GM23338 (cell line): Measurements from ENCODE around the gene R3HDM2.

ENCODE experiments used
- CREB1 ChIP-seq: fragments of 250-450 bp; sonication (Bioruptor Pico); IDR thresholded peaks from 2 replicates; pipeline ENCODE4 v1.5.0; 2020; ENCODE audit warnings: low read depth, mild to moderate bottlenecking, moderate library complexity
- CTCF ChIP-seq, 2 experiments: fragments of 200-600 bp in 1 of 2; sonication (generic) in 1 of 2; conservative IDR thresholded peaks; 2 replicates each; pipeline versions ENCODE4 v1.5.1 to v1.6.1; 2016 to 2017; ENCODE audit warnings: antibody characterized with exemption in 2 of 2, low read depth in 2 of 2, mild to moderate bottlenecking in 2 of 2, moderate library complexity in 1 of 2
- ETS1 ChIP-seq: IDR thresholded peaks from 2 replicates; pipeline ENCODE4 v1.6.1; 2016; ENCODE audit warnings: antibody characterized with exemption
- EZH2 ChIP-seq: fragments of 200-600 bp; sonication (generic); IDR thresholded peaks from one replicate; pipeline ENCODE4 v1.8.0; 2017; ENCODE audit warnings: antibody characterized with exemption, mild to moderate bottlenecking, low read depth; ENCODE audit not compliant: unreplicated experiment
- EZH2phosphoT487 ChIP-seq: fragments of 200-600 bp; sonication (generic); IDR thresholded peaks from one replicate; pipeline ENCODE4 v1.8.1; 2018; ENCODE audit warnings: antibody characterized with exemption; ENCODE audit not compliant: unreplicated experiment
- JUNB ChIP-seq: IDR thresholded peaks from one replicate; pipeline ENCODE4 v1.6.1; 2016; ENCODE audit warnings: antibody characterized with exemption; ENCODE audit not compliant: unreplicated experiment
- NANOG ChIP-seq: IDR thresholded peaks from 2 replicates; pipeline ENCODE4 v1.6.1; 2016; ENCODE audit warnings: antibody characterized with exemption, borderline replicate concordance
- POLR2AphosphoS5 ChIP-seq: IDR thresholded peaks from 2 replicates; pipeline ENCODE4 v1.6.1; 2016; ENCODE audit warnings: antibody characterized with exemption, low read depth
- REST ChIP-seq: IDR thresholded peaks from one replicate; pipeline ENCODE4 v1.6.1; 2018; ENCODE audit warnings: antibody characterized with exemption; ENCODE audit not compliant: unreplicated experiment
- STAT1 ChIP-seq: IDR thresholded peaks from one replicate; pipeline ENCODE4 v1.6.1; 2016; ENCODE audit warnings: antibody characterized with exemption; ENCODE audit not compliant: unreplicated experiment
- ZNF114 ChIP-seq: fragments of 250-450 bp; sonication (Bioruptor Pico); IDR thresholded peaks from 2 replicates; pipeline ENCODE4 v1.5.0; 2020; ENCODE audit warnings: mild to moderate bottlenecking, moderate library complexity
- ZNF331 ChIP-seq: fragments of 250-450 bp; sonication (Bioruptor Pico); IDR thresholded peaks from 2 replicates; pipeline ENCODE4 v1.5.0; 2020; ENCODE audit warnings: low read depth, mild to moderate bottlenecking, moderate library complexity

GRCh38 chr12:57433370-57433769, 2.5 kb upstream of the R3HDM2 start:
- TF ChIP-seq CTCF (conservative IDR thresholded peaks at IDR 0.05; ENCODE audit: low read depth in 2 of 2) (no peak), EZH2phosphoT487 (no peak), EZH2 (no peak), POLR2AphosphoS5 (no peak), ZNF331 (CRISPR knock-in tag) (no peak), REST (no peak), JUNB (no peak), CREB1 (CRISPR knock-in tag) (no peak), ETS1 (no peak), ZNF114 (CRISPR knock-in tag) (no peak), STAT1 (no peak), NANOG (no peak)
